A673 (cell line): ENCODE data around the gene ORC2. TPM values are rescaled to one million over a fixed set of nuclear protein-coding genes. Genes with fewer than 3 reads are reported as not detected.
A peak's percentile ranks its signal among the peaks of the same experiment; 100 is the strongest.

Experiments
- Bru-seq: library from RNA; stranded (reverse); fragments of 400-500 nt; gene quantifications from one replicate; lab custom pipeline; 2021; lab: Mats Ljungman, UMichigan
- BruChase-seq, 2 experiments: library from RNA; stranded (reverse); fragments of 400-500 nt; gene quantifications; one replicate each; lab custom pipeline; 2021; lab: Mats Ljungman, UMichigan
- BruUV-seq: library from RNA; stranded (reverse); fragments of 400-500 nt; replicated peaks from 2 replicates; lab custom pipeline; 2021; lab: Mats Ljungman, UMichigan
- CTCF ChIA-PET: fragments of 300-600 bp; sonication (Branson Sonifier 250); formaldehyde crosslinking; loops from one replicate; lab custom pipeline; 2022; ENCODE audit warnings: antibody characterized with exemption; lab: Charles Lee
- POLR2A ChIA-PET: fragments of 300-600 bp; sonication (Branson Sonifier 250); formaldehyde crosslinking; loops from one replicate; lab custom pipeline; 2022; ENCODE audit warnings: antibody characterized with exemption; ENCODE audit not compliant: low non-redundant PET; lab: Charles Lee
- DNase-seq: peaks from one replicate; pipeline ENCODE4 v3.0.0-alpha.2; 2015; ENCODE audit warnings: low spot score
- H3K27ac ChIP-seq: fragments of 200-600 bp; sonication (generic); 2 replicates; pipeline ENCODE4 v1.5.1; 2016; ENCODE audit warnings: mixed run types, low read depth, mild to moderate bottlenecking, mixed read lengths, antibody characterized with exemption, low read length; ENCODE audit not compliant: poor library complexity, severe bottlenecking
- H3K27me3 ChIP-seq: fragments of 200-600 bp; sonication (generic); replicated peaks from 2 replicates; pipeline ENCODE4 v1.6.1; 2017; ENCODE audit warnings: mixed run types, low read depth, mild to moderate bottlenecking, mixed read lengths, antibody characterized with exemption, low read length; ENCODE audit not compliant: insufficient read depth, poor library complexity
- H3K36me3 ChIP-seq: fragments of 200-600 bp; sonication (generic); 2 replicates; pipeline ENCODE4 v1.6.1; 2016; ENCODE audit warnings: mixed run types, mild to moderate bottlenecking, mixed read lengths, antibody characterized with exemption, low read length; ENCODE audit not compliant: insufficient read depth, poor library complexity, severe bottlenecking
- H3K4me1 ChIP-seq: fragments of 200-600 bp; sonication (generic); 2 replicates; pipeline ENCODE4 v1.6.1; 2017; ENCODE audit warnings: mixed run types, mild to moderate bottlenecking, mixed read lengths, antibody characterized with exemption, low read length; ENCODE audit not compliant: insufficient read depth, poor library complexity, severe bottlenecking
- H3K4me3 ChIP-seq: fragments of 200-600 bp; sonication (generic); 2 replicates; pipeline ENCODE4 v1.5.1; 2016; ENCODE audit warnings: low read depth, mixed run types, mild to moderate bottlenecking, mixed read lengths, low read length; ENCODE audit not compliant: poor library complexity, severe bottlenecking
- H3K9me3 ChIP-seq: fragments of 200-600 bp; sonication (generic); 2 replicates; pipeline ENCODE4 v1.6.1; 2016; ENCODE audit warnings: mixed run types, low read depth, mild to moderate bottlenecking, mixed read lengths, antibody characterized with exemption, low read length; ENCODE audit not compliant: poor library complexity, severe bottlenecking
- CTCF ChIP-seq: fragments of 300-800, 200-600 bp; sonication (generic); conservative IDR thresholded peaks from 2 replicates; pipeline ENCODE4 v1.5.1; 2017; ENCODE audit warnings: low read depth, mild to moderate bottlenecking, antibody characterized with exemption, low read length, moderate library complexity, mixed read lengths
- EZH2 ChIP-seq: fragments of 200-600 bp; sonication (generic); IDR thresholded peaks from 2 replicates; pipeline ENCODE4 v1.6.1; 2017; ENCODE audit warnings: borderline replicate concordance, low read depth, mild to moderate bottlenecking, mixed read lengths, antibody characterized with exemption, low read length; ENCODE audit not compliant: poor library complexity, severe bottlenecking
- intact Hi-C: fragments of 100-400 bp; cut with micrococcal nuclease; formaldehyde crosslinking; loops from one replicate; pipeline ENCODE4 v1.10.0; 2022; ENCODE audit not compliant: unreplicated experiment
- long read RNA-seq: library from polyadenylated mRNA; stranded (forward); transcript quantifications from one replicate; pipeline ENCODE4 v2.0.0, GENCODE V29; 2022
- total RNA-seq: library from RNA; stranded (reverse); gene quantifications from 2 replicates; pipeline ENCODE4 v1.2.3, GENCODE V29; 2021

Gene ORC2
- total RNA-seq (48.6 and 56.0 TPM in 2 replicates), Bru-seq, nascent RNA (percentile 86 among the genes with signal in this experiment), BruChase-seq, experiment 1, labeled RNA remaining after a 2-hour chase (percentile 84 among the genes with signal in this experiment), BruChase-seq, experiment 2, labeled RNA remaining after a 6-hour chase (percentile 84 among the genes with signal in this experiment)
- long read RNA-seq, full-length matches to known transcripts: 21 of 38 reads
- long read RNA-seq, partial matches to known transcripts: 2 of 38 reads
- long read RNA-seq, other reads (novel, unspliced or antisense): 15 of 38 reads

GRCh38 chr2:200963124-200963917, at the start of gene ORC2:
ORC2 (minus strand) TSS chr2:200963660; CDS start chr2:200958123, 5,537 bp downstream.
- ChIA-PET CTCF (interaction anchor here (1.1 kb wide), 1 partner anchor 106 kb away, joined by 3 read pairs; no protein-coding TSS in a partner anchor), POLR2A (interaction anchor here (0.6 kb wide), 1 partner anchor 114 kb away, joined by 4 read pairs; no protein-coding TSS in a partner anchor)
- Histone ChIP-seq H3K27me3 (no peaks in the 10 kb centered on the region), H3K36me3 (peaks cover 7% of the 10 kb centered on the region), H3K9me3 (no peaks in the 10 kb centered on the region), H3K4me3 (peak within 1 kb of the TSS; percentile 76), H3K27ac (peak within 1 kb of the TSS; percentile 75), H3K4me1 (peaks cover 28% of the 10 kb centered on the region)
- TF ChIP-seq EZH2 (no peak), CTCF (peak; percentile 61)
- peak; percentile 96 for DNase-seq
- BruUV-seq: no TSS peak
- intact Hi-C loops: loop anchor here (2.0 to 5.0 kb wide), 2 partner anchors 105 to 194 kb away; no protein-coding TSS in a partner anchor

- no peak for TF ChIP-seq EZH2
- TF ChIP-seq CTCF: no peak
- no TSS peak for BruUV-seq
- Histone ChIP-seq H3K27ac (no peak overlapping the region), H3K27me3 (no peaks in the 10 kb centered on the region), H3K9me3 (no peaks in the 10 kb centered on the region), H3K4me1 (no peaks in the 10 kb centered on the region), H3K4me3 (no peak overlapping the region), H3K36me3 (no peaks in the 10 kb centered on the region)
- ChIA-PET POLR2A (interaction anchor here (0.7 kb wide), 1 partner anchor 36 kb away, joined by 3 read pairs; no protein-coding TSS in a partner anchor), CTCF (no interaction called here)
- no peak for DNase-seq
- intact Hi-C loops: no loop called here
Measured at GRCh38 chr2:201008296-201008829, 44.9 kb upstream of the ORC2 start.

GRCh38 chr2:201007584-201007998, 44.1 kb upstream of the ORC2 start:
- Histone ChIP-seq H3K36me3 (no peaks in the 10 kb centered on the region), H3K4me1 (no peaks in the 10 kb centered on the region), H3K4me3 (no peak overlapping the region), H3K27me3 (no peaks in the 10 kb centered on the region), H3K27ac (no peak overlapping the region), H3K9me3 (no peaks in the 10 kb centered on the region)
- DNase-seq: no peak
- intact Hi-C loops: no loop called here
- ChIA-PET CTCF (no interaction called here), POLR2A (interaction anchor here (0.7 kb wide), 1 partner anchor 36 kb away, joined by 3 read pairs; no protein-coding TSS in a partner anchor)
- BruUV-seq: no TSS peak
- TF ChIP-seq CTCF: no peak
- no peak for TF ChIP-seq EZH2
